Adipose tissue (tissue), 3 donors: ENCODE data around the gene CNN3. TPM values are rescaled to one million over a fixed set of nuclear protein-coding genes. Genes with fewer than 3 reads are reported as not detected.

Source experiments
- H3K27ac ChIP-seq: one replicate; pipeline ENCODE4 v1.5.1; 2013; ENCODE audit warnings: low read depth, low read length
- WGBS, 3 donors: extraction: QIAGEN DNeasy Blood & Tissue Kit; methylation state at CpG; one replicate each; pipeline ENCODE4 v1.1.7; 2013; 5-methylcytosine and 5-hydroxymethylcytosine counted together
- polyA plus RNA-seq, 3 donors: library from polyadenylated mRNA; stranded (reverse); fragments of 200-250 nt; gene quantifications; one replicate each; pipeline ENCODE4 v1.2.3, GENCODE V29; 2013
- donor health status: healthy with polysubstance abuse.
- donor health status: Bipolar disorder and iron deficiency.
- donor health status: healthy.

Gene CNN3
- polyA plus RNA-seq, 3 donors, result 38.4 to 151 (median 131) TPM

- WGBS, 3 donors, result 69 to 92% (median 77%) methylated on average over 4 of the region's 4 CpGs
- no peak overlapping the region for H3K27ac ChIP-seq
Measured at GRCh38 chr1:94872771-94873495, 54.0 kb downstream of the CNN3 start.

DNA sequence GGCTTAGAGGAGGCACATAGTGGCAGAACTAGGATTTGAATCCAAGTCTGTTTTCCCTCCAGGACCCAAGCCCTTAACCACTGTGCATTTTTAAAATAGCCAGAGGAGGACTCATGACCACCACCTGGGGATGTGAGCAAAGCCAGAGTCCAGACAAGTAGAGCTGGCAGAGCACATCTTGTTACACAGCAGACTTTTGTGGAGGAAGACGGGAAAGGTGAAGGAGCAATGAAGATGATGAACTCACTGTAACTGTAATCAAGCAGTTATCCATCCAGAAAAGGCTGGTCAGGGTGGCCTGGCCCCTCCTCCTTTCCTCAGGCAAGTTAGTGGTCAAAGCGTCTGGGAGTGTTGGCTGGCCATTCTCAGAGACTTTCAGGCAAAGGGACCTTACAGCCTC is 55.9 kb downstream of the CNN3 start:
- 69 to 83% (median 73%) methylated on average over 2 of the region's 2 CpGs for WGBS, 3 donors
- no peak overlapping the region for H3K27ac ChIP-seq

- H3K27ac ChIP-seq, result no peak overlapping the region
- WGBS, 3 donors, result 60 to 80% (median 75%) methylated on average over 4 of the region's 4 CpGs
Measured at GRCh38 chr1:94866164-94866807, 60.6 kb downstream of the CNN3 start.

GRCh38 chr1:94865360-94865759 is 61.5 kb downstream of the CNN3 start:
- H3K27ac ChIP-seq, result no peak overlapping the region
- WGBS, 3 donors, result 29 to 76% (median 61%) methylated on average over 4 of the region's 4 CpGs

- 29 to 70% (median 62%) methylated on average over 9 of the region's 9 CpGs for WGBS, 3 donors
- no peak overlapping the region for H3K27ac ChIP-seq
Measured at GRCh38 chr1:94864821-94865220, 62.1 kb downstream of the CNN3 start.

DNA sequence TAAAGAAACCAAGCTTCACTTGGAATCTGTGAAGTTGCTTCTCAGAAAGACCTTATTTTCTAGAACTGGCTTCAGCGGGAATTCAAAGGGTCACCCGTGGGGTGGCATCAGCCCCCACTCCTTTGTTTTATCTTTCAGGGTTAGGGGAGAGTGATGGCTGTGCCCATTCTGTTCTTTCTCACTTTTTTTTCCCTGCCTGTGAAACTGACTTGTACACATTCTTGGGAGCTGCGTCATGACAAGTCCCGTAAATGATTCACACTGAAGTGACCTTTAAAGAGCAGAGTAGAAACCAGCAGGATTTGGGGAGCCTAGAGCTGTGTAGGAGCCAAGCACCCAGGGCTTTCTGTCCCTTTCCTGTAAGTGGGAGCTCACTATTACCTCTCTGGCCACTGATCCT is 63.0 kb downstream of the CNN3 start:
- peak overlapping the region; percentile 17 for H3K27ac ChIP-seq
- WGBS, 3 donors, result 23 to 48% (median 45%) methylated on average over 4 of the region's 4 CpGs

DNA sequence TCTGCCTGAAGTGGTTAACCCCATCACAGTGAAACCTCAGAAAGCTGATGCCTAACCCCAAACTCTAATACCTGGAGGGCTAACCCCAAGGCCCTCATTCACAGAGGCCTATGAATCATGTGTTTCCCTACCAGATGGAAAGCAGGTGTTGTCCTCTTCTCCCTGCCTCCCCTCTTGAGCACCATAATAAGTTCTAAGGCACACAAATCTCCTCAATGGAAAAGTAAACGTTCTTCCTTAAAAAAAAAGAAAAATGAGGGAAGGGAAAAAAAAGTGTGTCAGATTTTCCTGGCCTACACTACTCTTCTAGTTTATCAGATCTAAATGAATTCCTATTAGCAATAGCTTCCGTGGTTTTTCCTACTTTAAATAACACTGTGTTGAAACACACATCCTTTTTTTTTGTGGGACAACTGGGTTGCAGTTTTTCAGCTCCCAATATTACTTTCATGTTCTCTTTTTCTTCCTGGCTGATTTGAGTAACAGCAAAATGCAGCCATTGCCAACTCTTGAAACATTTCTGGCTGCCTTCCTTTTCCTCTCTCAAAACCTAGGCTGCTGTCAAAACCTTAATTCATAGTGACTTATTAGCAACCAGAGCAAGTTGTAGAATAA is 63.5 kb downstream of the CNN3 start:
- WGBS, 3 donors, result 3 to 5% (median 4%) methylated on average over 2 of the region's 2 CpGs
- peak overlapping the region; percentile 51 for H3K27ac ChIP-seq

DNA sequence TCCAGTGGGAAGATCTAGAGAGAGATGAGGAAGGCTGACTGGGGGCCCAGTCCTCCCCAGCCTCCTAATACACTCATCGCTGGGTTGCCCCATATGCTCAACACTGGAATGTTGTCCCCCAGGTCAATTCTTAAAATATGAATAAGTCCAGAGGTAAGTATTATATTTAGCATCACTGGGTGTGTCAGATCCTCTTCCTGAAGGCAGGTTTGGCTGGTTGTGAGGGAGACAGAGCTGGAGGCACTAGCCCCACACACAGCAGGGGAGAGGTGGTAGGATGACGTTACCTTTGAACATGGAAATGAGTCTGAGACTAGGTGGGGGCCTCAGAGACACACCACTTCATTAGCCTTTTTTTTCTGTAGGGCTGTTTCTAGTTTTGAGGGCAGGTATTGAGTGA is 64.2 kb downstream of the CNN3 start:
- H3K27ac ChIP-seq, result peak overlapping the region; percentile 51
- WGBS, 3 donors, result 77 to 93% (median 85%) methylated on average over 2 of the region's 2 CpGs

DNA sequence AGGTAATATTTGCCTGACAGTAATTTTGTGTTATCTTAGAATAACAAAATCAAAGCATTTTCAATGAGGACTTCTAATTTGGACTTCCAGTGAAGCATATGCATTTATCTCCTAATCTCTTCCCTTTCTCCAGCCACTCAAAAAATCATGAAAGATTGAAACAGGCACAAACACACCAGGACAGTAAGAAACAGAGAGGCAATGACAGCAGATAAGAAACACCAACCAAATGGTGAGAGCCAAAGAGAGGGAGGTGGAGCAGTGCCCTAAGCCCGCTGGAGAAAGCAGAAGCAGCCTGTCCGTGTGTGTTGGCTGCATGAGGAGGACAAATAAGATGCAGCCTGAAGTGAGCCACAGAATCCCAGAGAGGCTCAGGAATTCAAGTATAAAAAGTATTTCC is 67.7 kb downstream of the CNN3 start:
- 51 to 76% (median 67%) methylated on average over 2 of the region's 2 CpGs for WGBS, 3 donors
- H3K27ac ChIP-seq, result no peak overlapping the region

DNA sequence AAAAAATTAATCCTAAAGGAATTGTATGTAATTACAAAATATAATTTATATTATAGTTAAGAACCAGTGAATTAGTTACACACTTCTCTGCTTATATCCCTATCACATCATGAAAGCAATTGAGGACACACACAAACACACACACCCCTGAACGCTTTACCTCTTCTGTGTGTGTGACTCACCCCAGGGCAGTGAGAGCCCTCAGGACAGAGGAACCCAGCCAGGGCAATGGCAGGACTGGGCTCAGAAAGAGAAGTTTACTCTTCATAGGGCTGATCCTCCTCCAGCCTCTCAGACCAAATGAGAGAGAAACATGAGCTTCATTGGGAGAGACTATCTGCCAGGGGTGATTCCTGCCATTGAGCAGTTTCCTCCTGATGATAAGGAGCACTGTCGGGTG is 68.6 kb downstream of the CNN3 start:
- no peak overlapping the region for H3K27ac ChIP-seq
- 77 to 85% (median 80%) methylated on average over 2 of the region's 2 CpGs for WGBS, 3 donors

GRCh38 chr1:94856868-94857267 is 70.0 kb downstream of the CNN3 start:
- H3K27ac ChIP-seq, result no peak overlapping the region
- WGBS, 3 donors, result 93 to 95% (median 93%) methylated on average over 3 of the region's 3 CpGs

DNA sequence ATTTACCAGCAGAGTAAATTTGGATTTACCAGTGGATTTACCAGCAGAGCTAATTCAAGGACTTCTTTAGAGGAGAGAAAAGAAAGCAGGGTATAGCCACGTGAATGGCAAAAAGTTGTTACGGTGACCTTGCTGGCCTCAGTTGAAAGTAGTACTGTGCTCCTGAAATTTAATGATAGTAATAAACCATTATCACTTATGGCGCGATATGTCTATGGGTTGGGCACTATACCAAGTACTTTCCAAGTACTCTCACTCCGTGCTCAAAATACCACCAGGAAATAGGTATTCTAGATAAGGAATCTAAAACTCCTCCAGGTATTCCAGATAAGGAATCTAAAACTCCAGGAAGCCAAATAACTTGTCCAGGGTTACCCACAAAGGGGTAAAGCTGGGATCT is 70.9 kb downstream of the CNN3 start:
- H3K27ac ChIP-seq, result no peak overlapping the region
- 60 to 90% (median 82%) methylated on average over 5 of the region's 5 CpGs for WGBS, 3 donors

GRCh38 chr1:94855307-94855700 is 71.6 kb downstream of the CNN3 start:
- WGBS, 3 donors, result 53 to 81% (median 61%) methylated on average over 2 of the region's 2 CpGs
- H3K27ac ChIP-seq, result no peak overlapping the region

- WGBS, 3 donors, result 12 to 20% (median 14%) methylated on average over 21 of the region's 21 CpGs
- H3K27ac ChIP-seq, result no peak overlapping the region
Measured at GRCh38 chr1:94854458-94855306, 72.2 kb downstream of the CNN3 start.

GRCh38 chr1:94852788-94853187 is 74.1 kb downstream of the CNN3 start:
- WGBS, 3 donors, result 19 to 57% (median 56%) methylated on average over 2 of the region's 2 CpGs
- no peak overlapping the region for H3K27ac ChIP-seq

- 73 to 93% (median 88%) methylated on average over 1 of the region's 1 CpG for WGBS, 3 donors
- no peak overlapping the region for H3K27ac ChIP-seq
Measured at GRCh38 chr1:94851571-94851970, 75.3 kb downstream of the CNN3 start.
